Measurements from ENCODE around the gene CNNM3. TPM values are rescaled to one million over a fixed set of nuclear protein-coding genes. Genes with fewer than 3 reads are reported as not detected.
"Not testable (repeated sequence)": the region's sequence is repeated elsewhere in the genome, so short reads cannot be mapped to it uniquely, and the experiment has no call there.

The CNNM3 gene
- total RNA-seq, 2 donors from 2014 or later, result 15.0 to 18.8 TPM

- DNase-seq (ENCODE audit: low spot score in 2 of 2) (no peak), ATAC-seq (no peak)
- peak overlapping the region in 1 of 2 donors; percentile 82 for H3K27ac Mint-ChIP-seq
- peaks cover 0 to 6% of the 10 kb centered on the region in 2 donors for H3K36me3 Mint-ChIP-seq
- no peaks in the 10 kb centered on the region for H3K9me3 Mint-ChIP-seq
Measured at GRCh38 chr2:96842600-96842999, 26.5 kb downstream of the CNNM3 start.

GRCh38 chr2:96843538-96844268 is 27.6 kb downstream of the CNNM3 start, which contains the start of gene ANKRD23:
TSS of gene ANKRD23 (minus strand) at chr2:96844021. CDS start at chr2:96843992, 29 bp downstream.
- Mint-ChIP-seq H3K27ac (peak within 1 kb of the TSS in 1 of 2 donors; percentile 45), H3K9me3 (no peaks in the 10 kb centered on the region), H3K36me3 (peaks cover 0 to 6% of the 10 kb centered on the region in 2 donors)
- ATAC-seq, result no peak
- DNase-seq (ENCODE audit: low spot score in 2 of 2), result no peak

GRCh38 chr2:96844405-96844808 is 28.3 kb downstream of the CNNM3 start:
- no peak overlapping the region for H3K27ac Mint-ChIP-seq
- no peak for ATAC-seq
- no peaks in the 10 kb centered on the region for H3K9me3 Mint-ChIP-seq
- no peak for DNase-seq (ENCODE audit: low spot score in 2 of 2)
- peaks cover 0 to 6% of the 10 kb centered on the region in 2 donors for H3K36me3 Mint-ChIP-seq

- no peak for ATAC-seq
- Mint-ChIP-seq H3K9me3 (no peaks in the 10 kb centered on the region), H3K27ac (no peak overlapping the region), H3K36me3 (peaks cover 0 to 4% of the 10 kb centered on the region in 2 donors)
- DNase-seq (ENCODE audit: low spot score in 2 of 2), result no peak
Measured at GRCh38 chr2:96846825-96847224, 30.8 kb downstream of the CNNM3 start.

GRCh38 chr2:96847586-96847985 is 31.5 kb downstream of the CNNM3 start:
- Mint-ChIP-seq H3K9me3 (no peaks in the 10 kb centered on the region), H3K36me3 (peaks cover 0 to 4% of the 10 kb centered on the region in 2 donors), H3K27ac (no peak overlapping the region)
- DNase-seq (ENCODE audit: low spot score in 2 of 2) (no peak), ATAC-seq (no peak)

- DNase-seq (ENCODE audit: low spot score in 2 of 2) (no peak), ATAC-seq (no peak)
- Mint-ChIP-seq H3K36me3 (peaks cover 0 to 4% of the 10 kb centered on the region in 2 donors), H3K9me3 (no peaks in the 10 kb centered on the region), H3K27ac (peak overlapping the region in 1 of 2 donors; percentile 50)
Measured at GRCh38 chr2:96848264-96848663, 32.2 kb downstream of the CNNM3 start.

- DNase-seq (ENCODE audit: low spot score in 2 of 2), result no peak
- no peak for ATAC-seq
- no peaks in the 10 kb centered on the region for H3K9me3 Mint-ChIP-seq
- H3K36me3 Mint-ChIP-seq, result peaks cover 0 to 4% of the 10 kb centered on the region in 2 donors
- no peak overlapping the region for H3K27ac Mint-ChIP-seq
Measured at GRCh38 chr2:96852667-96853066, 36.6 kb downstream of the CNNM3 start.

GRCh38 chr2:96853321-96853720 is 37.3 kb downstream of the CNNM3 start:
- Mint-ChIP-seq H3K36me3 (peaks cover 0 to 4% of the 10 kb centered on the region in 2 donors), H3K9me3 (no peaks in the 10 kb centered on the region), H3K27ac (no peak overlapping the region)
- no peak for ATAC-seq
- no peak for DNase-seq (ENCODE audit: low spot score in 2 of 2)

GRCh38 chr2:96856776-96857666 is 41.0 kb downstream of the CNNM3 start:
- Mint-ChIP-seq H3K27ac (peak overlapping the region; percentile 77 to 87), H3K36me3 (no peaks in the 10 kb centered on the region), H3K9me3 (no peaks in the 10 kb centered on the region)
- ATAC-seq, result peak; percentile 0 to 4
- peak in 1 of 2 donors; percentile 30 for DNase-seq (ENCODE audit: low spot score in 2 of 2)

GRCh38 chr2:96857667-96858372 is 41.8 kb downstream of the CNNM3 start, which contains the start of gene ANKRD39:
TSS of gene ANKRD39 (minus strand) at chr2:96858016. CDS start at chr2:96857987, 29 bp downstream.
- no peaks in the 10 kb centered on the region for H3K36me3 Mint-ChIP-seq
- DNase-seq (ENCODE audit: low spot score in 2 of 2) (peak; percentile 98 to 99), ATAC-seq (peak; percentile 94 to 95)
- H3K9me3 Mint-ChIP-seq, result no peaks in the 10 kb centered on the region
- H3K27ac Mint-ChIP-seq, result peak within 1 kb of the TSS; percentile 82 to 87

- no peaks in the 10 kb centered on the region for H3K9me3 Mint-ChIP-seq
- H3K27ac Mint-ChIP-seq, result no peak overlapping the region
- H3K36me3 Mint-ChIP-seq, result no peaks in the 10 kb centered on the region
- no peak for ATAC-seq
- no peak for DNase-seq (ENCODE audit: low spot score in 2 of 2)
Measured at GRCh38 chr2:96859099-96859649, 43.1 kb downstream of the CNNM3 start.

GRCh38 chr2:96859681-96860064 is 43.6 kb downstream of the CNNM3 start:
- no peak overlapping the region for H3K27ac Mint-ChIP-seq
- ATAC-seq (no peak), DNase-seq (ENCODE audit: low spot score in 2 of 2) (no peak)
- H3K9me3 Mint-ChIP-seq, result no peaks in the 10 kb centered on the region
- no peaks in the 10 kb centered on the region for H3K36me3 Mint-ChIP-seq

- Mint-ChIP-seq H3K27ac (no peak overlapping the region), H3K9me3 (no peaks in the 10 kb centered on the region), H3K36me3 (no peaks in the 10 kb centered on the region)
- no peak for ATAC-seq
- DNase-seq (ENCODE audit: low spot score in 2 of 2), result no peak
Measured at GRCh38 chr2:96860065-96861029, 44.3 kb downstream of the CNNM3 start.

- ATAC-seq (no peak), DNase-seq (ENCODE audit: low spot score in 2 of 2) (no peak)
- no peaks in the 10 kb centered on the region for H3K9me3 Mint-ChIP-seq
- no peaks in the 10 kb centered on the region for H3K36me3 Mint-ChIP-seq
- no peak overlapping the region for H3K27ac Mint-ChIP-seq
Measured at GRCh38 chr2:96861074-96861473, 45.0 kb downstream of the CNNM3 start.

GRCh38 chr2:96863056-96863455 is 47.0 kb downstream of the CNNM3 start:
- not testable (repeated sequence) for DNase-seq (ENCODE audit: low spot score in 2 of 2); H3K36me3 Mint-ChIP-seq; H3K27ac Mint-ChIP-seq; ATAC-seq; H3K9me3 Mint-ChIP-seq

Measured in activated naive CD4-positive, alpha-beta T cell treated with anti-CD3 and anti-CD28 coated beads, Interleukin-2, amount 50 U/mL, for 72 hours (primary cell).